GM18868 (cell line): ENCODE results near the gene GRAP2.

Experiments
- ATAC-seq: cut with Tn5 transposase; IDR thresholded peaks from one replicate; pipeline ENCODE4 v1.9.1; 2021; ENCODE audit warnings: mild to moderate bottlenecking, moderate library complexity; ENCODE audit not compliant: unreplicated experiment

The GRAP2 gene

DNA sequence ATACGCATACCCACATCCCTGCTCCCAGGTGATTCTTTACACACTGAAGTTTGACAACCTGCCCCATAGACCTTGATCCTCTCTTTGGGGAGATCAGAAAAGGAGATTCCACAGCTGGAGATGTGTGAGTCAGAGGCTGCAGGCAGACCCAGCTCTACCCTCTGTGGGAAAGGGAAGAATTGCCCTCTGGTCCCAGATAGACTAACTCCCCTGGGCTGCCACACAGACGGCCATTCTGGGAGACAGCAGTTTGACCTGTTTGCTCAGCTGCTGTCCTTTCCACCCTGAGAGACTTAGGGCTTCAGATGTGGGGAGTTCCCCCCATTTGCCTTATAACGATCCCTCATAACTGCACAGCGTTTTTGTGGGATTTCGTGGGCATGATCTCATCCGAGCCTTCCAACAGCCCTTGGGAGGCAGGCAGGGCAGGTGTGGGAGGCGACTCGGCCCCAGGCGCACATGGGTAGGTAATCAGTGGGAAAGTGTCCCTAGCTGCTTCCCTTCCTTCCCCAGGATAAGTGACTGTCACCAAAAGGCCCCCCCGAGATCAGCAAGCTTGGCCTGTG, 107.9 kb downstream of the GRAP2 start:
- no peak for ATAC-seq

DNA sequence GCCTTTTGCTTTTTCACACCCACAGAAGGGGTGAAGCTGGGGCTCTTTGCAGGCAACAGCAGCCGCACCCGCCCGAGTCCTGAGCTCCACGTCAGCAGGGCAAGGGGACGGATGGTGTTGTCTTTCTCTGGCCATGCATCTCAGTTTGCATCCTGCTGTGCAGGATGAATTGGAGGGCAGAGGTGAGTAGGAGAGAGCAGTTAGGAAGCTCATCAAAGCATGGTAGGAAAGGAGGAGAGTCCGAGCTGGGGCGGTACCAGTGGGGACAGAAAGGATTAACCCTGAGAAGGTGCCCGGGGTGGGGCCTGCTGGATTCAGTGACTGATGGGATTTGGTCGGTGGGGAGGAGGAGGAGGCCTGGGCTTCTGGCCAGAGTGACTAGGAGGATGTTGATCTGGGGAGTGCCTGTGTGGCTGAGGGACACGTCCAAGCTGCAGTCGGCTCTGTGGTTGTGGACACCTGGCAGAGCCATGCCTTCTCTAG, 108.4 kb downstream of the GRAP2 start:
- no peak for ATAC-seq

DNA sequence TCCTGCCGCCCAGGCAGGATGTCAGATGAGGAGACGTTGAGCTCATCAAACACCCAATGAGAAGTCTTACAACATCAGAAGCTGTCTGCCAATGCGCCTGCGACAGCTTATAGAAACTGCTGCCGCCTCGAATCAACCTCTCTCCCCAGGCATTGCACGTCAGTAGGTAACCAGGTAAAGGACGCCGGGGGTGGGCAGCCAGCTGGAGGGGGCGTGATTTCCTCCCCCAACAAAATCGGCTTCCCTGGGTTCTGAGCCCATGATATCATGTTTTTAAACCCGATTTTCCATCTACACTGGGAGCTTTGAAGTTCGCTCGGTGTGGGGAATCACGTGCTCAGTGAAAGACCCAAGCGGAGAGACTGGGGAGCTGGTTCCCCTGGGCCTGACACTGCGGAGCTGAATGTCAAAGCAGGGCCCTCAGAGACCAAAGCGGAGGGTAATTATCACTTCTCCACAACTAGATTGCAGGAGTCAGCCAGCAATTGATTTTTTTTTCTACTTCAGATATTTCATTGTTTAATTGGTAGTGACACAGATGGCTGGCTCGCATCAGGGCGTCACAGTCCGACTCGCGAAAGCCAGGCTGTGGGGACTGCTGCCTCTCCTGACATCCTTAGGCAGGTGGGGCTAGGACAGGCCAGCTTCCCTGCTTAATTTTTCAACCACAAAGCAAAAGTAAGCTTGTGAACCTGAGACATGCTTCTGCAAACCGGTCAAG, 109.2 kb downstream of the GRAP2 start:
- no peak for ATAC-seq

DNA sequence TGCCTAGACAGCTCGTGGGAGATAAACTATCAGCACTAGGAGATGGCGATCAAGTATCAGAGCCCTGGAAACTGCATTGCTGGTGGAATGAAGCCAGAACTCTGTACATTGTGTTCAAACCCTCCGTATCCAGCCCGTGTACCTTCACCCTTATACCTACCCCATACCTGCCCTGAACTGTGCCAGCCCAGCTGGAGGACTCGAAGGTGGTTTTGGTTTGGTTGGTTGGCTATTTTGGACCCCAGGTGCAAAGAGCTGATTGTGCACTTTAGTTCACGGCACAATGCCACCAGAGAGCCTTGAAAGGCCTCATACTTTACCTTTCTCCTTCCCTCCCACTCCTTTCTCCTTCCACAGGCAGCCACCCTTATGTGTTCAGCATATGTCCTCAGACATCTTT, 109.9 kb downstream of the GRAP2 start:
- no peak for ATAC-seq

DNA sequence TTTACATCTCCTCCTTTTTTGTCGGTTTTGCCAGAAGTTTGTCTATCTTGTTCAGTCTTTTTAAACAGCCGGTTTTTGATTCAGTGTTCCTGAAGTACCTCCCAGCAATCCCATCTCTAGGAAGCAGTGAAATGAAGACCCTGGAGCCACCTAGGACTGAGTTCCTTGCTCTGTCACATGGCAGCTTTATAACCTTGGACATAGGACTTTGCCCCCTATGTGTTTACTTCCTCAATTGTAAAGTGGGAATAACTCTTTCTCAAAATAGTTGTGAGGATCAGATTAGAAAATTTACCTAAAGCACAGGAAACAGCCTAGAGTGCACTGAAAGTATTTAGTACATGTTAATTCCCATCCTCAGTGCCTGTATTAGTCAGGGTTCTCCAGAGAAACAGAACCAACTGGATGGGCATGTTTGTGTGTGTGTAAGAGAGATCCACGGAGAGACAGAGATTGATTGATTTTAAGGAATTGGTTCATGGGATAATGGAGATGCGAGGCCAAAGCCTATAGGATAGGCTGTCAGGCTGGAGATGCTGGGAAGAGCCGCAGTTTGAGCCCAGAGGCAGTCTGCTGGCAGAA, 113.9 kb downstream of the GRAP2 start:
- no peak for ATAC-seq

DNA sequence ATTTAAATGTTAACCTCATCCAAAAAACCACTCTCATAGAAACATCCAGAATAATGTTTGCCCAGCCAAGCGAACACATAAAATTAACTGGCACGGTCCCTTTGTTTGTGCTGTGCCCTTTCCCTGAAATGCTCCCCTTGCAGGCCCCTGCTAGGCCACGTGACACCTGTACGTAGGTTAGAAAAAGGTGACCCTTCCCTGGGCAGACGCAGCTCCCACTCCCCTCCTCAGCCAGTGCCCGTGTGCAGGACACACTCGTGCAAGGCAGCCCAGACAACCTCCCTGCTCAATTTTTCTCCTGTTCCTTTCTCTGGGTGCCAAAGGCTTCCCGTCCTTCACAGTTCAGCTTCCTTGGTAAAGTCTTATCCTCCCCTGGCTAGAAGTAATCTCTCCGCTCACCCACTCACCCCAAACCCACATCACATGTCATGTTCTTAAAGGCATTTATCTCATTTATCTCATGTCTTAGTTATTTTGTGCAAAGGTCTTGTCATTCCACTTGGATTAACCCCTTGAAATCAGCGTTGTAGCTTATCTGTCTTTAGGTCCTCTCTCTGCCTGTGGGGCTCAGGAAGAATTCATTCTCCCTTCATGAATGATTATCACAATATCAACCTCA, 114.6 kb downstream of the GRAP2 start:
- ATAC-seq, result no peak

DNA sequence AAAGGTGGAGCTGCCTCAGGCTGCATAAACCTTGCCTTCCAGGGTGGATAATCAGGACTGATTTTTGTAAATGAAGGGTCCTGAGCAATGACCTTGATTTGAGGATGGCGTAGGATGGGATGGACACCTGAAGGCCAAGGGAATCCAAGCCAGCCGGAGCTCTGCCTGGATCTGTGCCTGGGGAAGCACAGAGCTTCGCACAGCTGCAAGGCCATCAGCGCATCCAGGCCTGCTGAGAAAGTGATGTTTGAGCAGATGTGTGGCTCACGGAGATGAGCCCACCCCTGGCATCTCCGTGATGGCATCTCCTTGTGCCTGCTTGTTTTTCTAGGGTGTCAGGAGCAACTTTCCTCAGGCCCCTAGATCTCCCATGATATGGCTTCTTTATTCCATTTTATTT, 117.2 kb downstream of the GRAP2 start:
- no peak for ATAC-seq

DNA sequence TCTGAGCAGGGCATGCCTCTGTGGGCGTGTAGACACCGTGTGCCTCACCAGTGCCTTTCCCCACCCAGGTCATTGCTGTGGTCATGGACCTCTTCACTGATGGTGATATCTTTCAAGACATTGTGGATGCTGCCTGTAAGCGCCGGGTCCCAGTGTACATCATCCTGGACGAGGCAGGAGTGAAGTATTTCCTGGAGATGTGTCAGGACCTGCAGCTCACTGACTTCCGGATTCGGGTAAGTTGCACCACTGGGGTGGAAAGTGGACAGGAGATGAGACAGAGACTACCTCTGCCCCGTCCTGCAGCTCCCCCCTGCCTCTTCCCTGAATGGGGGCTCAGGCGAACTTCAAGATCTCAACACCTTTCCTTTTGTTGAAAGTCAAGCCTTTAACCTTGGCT, 118.2 kb downstream of the GRAP2 start:
- no peak for ATAC-seq

DNA sequence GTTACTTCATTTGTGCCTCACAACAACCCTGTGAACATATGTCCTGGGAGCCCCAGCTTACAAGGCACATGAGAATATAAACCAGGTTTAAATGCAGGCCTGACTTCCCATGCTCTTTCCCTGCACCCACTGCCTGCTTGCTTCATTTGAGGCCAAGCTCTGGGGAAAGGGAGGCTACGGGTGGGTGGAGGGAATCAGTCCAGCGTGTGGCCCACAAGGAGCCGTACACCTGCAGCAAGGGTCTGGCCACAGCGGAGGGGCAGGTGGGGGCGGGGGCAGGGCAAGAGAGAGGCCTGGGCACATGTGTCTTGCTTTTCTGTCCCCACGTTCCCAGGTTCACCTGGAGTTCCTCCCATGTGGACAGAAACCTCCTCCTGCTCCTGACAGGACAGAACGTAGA, 120.1 kb downstream of the GRAP2 start:
- ATAC-seq, result no peak

DNA sequence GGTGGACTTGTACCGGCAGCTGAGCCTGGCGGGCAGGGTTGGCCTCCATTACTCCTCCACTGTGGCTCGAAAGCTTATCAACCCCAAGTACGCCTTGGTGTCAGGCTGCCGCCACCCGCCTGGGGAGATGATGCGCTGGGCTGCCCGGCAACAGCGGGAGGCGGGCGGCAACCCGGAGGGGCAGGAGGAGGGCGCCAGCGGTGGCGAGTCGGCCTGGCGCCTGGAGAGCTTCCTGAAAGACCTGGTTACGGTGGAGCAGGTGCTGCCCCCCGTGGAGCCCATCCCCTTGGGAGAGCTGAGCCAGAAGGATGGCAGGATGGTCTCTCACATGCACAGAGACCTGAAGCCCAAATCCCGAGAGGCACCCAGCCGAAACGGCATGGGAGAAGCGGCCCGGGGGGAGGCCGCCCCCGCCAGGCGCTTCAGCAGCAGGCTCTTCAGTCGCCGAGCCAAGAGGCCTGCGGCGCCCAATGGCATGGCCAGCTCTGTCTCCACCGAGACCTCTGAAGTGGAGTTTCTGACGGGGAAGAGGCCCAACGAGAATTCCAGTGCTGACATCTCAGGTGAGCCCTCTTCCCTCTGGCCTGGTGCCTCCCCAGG, 120.6 kb downstream of the GRAP2 start:
- ATAC-seq, result no peak

DNA sequence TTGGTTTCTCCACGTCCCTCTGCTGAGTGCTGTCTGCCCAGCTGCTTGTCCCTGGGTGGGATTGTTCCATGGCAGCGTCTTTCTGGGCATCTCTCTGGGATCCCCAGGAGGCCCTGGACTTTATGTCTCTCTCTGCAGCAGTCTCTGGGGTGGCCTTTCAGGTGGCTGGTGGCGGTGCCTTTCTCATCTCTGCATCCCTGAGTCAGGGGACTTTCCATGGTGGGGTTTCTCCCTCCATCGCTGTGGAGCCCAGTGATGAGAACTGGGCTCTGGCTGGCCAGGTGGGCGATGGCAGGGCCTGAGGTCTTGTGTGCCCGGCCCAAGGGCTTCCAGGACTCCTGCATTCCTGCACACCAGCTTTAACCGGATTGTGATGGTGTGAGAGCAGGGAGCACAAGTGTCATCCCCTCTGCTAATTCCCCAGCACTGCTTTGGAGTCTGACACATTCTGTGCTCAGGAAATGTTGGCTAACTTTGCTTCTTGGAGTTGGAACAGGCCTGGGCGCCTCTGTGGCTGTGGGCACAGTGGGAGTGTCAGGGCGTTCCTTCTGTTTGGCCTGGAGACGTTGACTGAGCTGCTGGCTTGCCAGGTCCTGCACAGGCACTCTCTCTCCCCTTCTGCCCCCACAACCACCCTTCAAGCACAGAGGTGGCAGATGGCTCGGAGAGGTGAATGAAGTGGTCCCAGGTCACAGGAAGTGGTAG, 121.8 kb downstream of the GRAP2 start:
- ATAC-seq, result no peak
